PFSK-1 (cell line): ENCODE results near the gene CROT.

Experiments used
- POLR2AphosphoS5 ChIP-seq: IDR thresholded peaks from 2 replicates; pipeline ENCODE4 v1.6.1; 2012; ENCODE audit warnings: low read depth, mild to moderate bottlenecking, control low read depth, low read length, moderate library complexity
- REST ChIP-seq, 2 experiments: IDR thresholded peaks; 2 replicates each; pipeline versions ENCODE4 v1.6.1 to v1.8.0; 2011 to 2012; ENCODE audit warnings: low read depth in 2 of 2, low read length in 2 of 2, control low read depth in 1 of 2, inconsistent platforms in 1 of 2, mild to moderate bottlenecking in 1 of 2, moderate library complexity in 1 of 2; ENCODE audit not compliant: insufficient read depth in 1 of 2
- SIN3A ChIP-seq: IDR thresholded peaks from 2 replicates; pipeline ENCODE4 v1.6.1; 2012; ENCODE audit warnings: mild to moderate bottlenecking, low read length, moderate library complexity, borderline replicate concordance; ENCODE audit not compliant: insufficient read depth
- TAF1 ChIP-seq: IDR thresholded peaks from 2 replicates; pipeline ENCODE4 v1.6.1; 2012; ENCODE audit warnings: low read length, control low read depth, borderline replicate concordance; ENCODE audit not compliant: insufficient read depth

GRCh38 chr7:87312215-87312865 lies 33.1 kb upstream of the CROT start:
- TF ChIP-seq POLR2AphosphoS5: no peak
- no peak for TF ChIP-seq TAF1
- TF ChIP-seq REST (IDR thresholded peaks at IDR 0.05; ENCODE audit: insufficient read depth in 1 of 2, low read depth in 2 of 2, low read length in 2 of 2): no peak
- TF ChIP-seq SIN3A: no peak
